Right forelimb (tissue), 1 donor: ENCODE data around the gene LCMT1.
A peak's percentile ranks its signal among the peaks of the same experiment; 100 is the strongest.
"Not testable (repeated sequence)": the region's sequence is repeated elsewhere in the genome, so short reads cannot be mapped to it uniquely, and the experiment has no call there.

Experiments used
- DNase-seq: peaks from one replicate; pipeline ENCODE4 v3.0.0-alpha.2; 2018

Gene LCMT1

GRCh38 chr16:25111403-25112166 lies at the start of gene LCMT1:
TSS of gene LCMT1 (plus strand) at chr16:25111742. CDS start at chr16:25111884, 142 bp downstream.
- peak; percentile 93 for DNase-seq

GRCh38 chr16:25063102-25063501 lies 48.4 kb upstream of the LCMT1 start:
- no peak for DNase-seq

GRCh38 chr16:25063865-25064264 lies 47.7 kb upstream of the LCMT1 start:
- no peak for DNase-seq

- DNase-seq = not testable (repeated sequence)
Observed at GRCh38 chr16:25064281-25064680, 47.3 kb upstream of the LCMT1 start.

GRCh38 chr16:25064937-25065336 lies 46.6 kb upstream of the LCMT1 start:
- DNase-seq = peak; percentile 47

- no peak for DNase-seq
Observed at GRCh38 chr16:25065899-25066298, 45.6 kb upstream of the LCMT1 start.

- no peak for DNase-seq
Observed at GRCh38 chr16:25066426-25066746, 45.2 kb upstream of the LCMT1 start.

GRCh38 chr16:25066747-25067631 lies 44.6 kb upstream of the LCMT1 start:
- peak; percentile 92 for DNase-seq

GRCh38 chr16:25073854-25074253 lies 37.7 kb upstream of the LCMT1 start:
- no peak for DNase-seq

GRCh38 chr16:25078386-25078978 lies 33.1 kb upstream of the LCMT1 start:
- no peak for DNase-seq

GRCh38 chr16:25079637-25080378 lies 31.7 kb upstream of the LCMT1 start:
- no peak for DNase-seq

GRCh38 chr16:25080420-25081131 lies 31.0 kb upstream of the LCMT1 start:
- DNase-seq = no peak

GRCh38 chr16:25081702-25082101 lies 29.8 kb upstream of the LCMT1 start:
- no peak for DNase-seq

- DNase-seq = no peak
Observed at GRCh38 chr16:25083065-25083464, 28.5 kb upstream of the LCMT1 start.

- no peak for DNase-seq
Observed at GRCh38 chr16:25083701-25084100, 27.8 kb upstream of the LCMT1 start.

GRCh38 chr16:25084797-25085196 lies 26.7 kb upstream of the LCMT1 start:
- DNase-seq = no peak

GRCh38 chr16:25087761-25088160 lies 23.8 kb upstream of the LCMT1 start:
- no peak for DNase-seq

GRCh38 chr16:25089351-25089750 lies 22.2 kb upstream of the LCMT1 start:
- DNase-seq = no peak

- DNase-seq = no peak
Observed at GRCh38 chr16:25092441-25092840, 19.1 kb upstream of the LCMT1 start.

- DNase-seq = no peak
Observed at GRCh38 chr16:25093208-25094061, 18.1 kb upstream of the LCMT1 start.

GRCh38 chr16:25094596-25094995 lies 16.9 kb upstream of the LCMT1 start:
- no peak for DNase-seq
